Activated CD4-positive, alpha-beta T cell treated with anti-CD3 and anti-CD28 coated beads for 36 hours (primary cell): ENCODE results near the gene PIK3CB. TPM values are rescaled to one million over a fixed set of nuclear protein-coding genes. Genes with fewer than 3 reads are reported as not detected.

Source experiments
- ATAC-seq: fragments of 200-7000 bp; cut with Tn5 transposase; one replicate; pipeline ENCODE4 v1.10.0; 2021; ENCODE audit warnings: mild to moderate bottlenecking, moderate library complexity
- CTCF ChIA-PET: fragments of 350-600 bp; sonication (Branson Sonifier 250); formaldehyde crosslinking; loops from one replicate; lab custom pipeline; 2021; ENCODE audit warnings: antibody characterized with exemption; lab: Charles Lee
- POLR2A ChIA-PET: fragments of 350-600 bp; sonication (Branson Sonifier 250); formaldehyde crosslinking; loops from one replicate; lab custom pipeline; 2021; ENCODE audit warnings: antibody characterized with exemption, inconsistent platforms; lab: Charles Lee
- DNase-seq: peaks from one replicate; pipeline ENCODE4 v3.0.0-alpha.2; 2020
- H3K27ac Mint-ChIP-seq: one replicate; pipeline ENCODE4 v1.8.0; 2021; ENCODE audit warnings: mixed read lengths
- H3K27me3 Mint-ChIP-seq: one replicate; pipeline ENCODE4 v1.8.0; 2021; ENCODE audit warnings: mixed read lengths
- H3K36me3 Mint-ChIP-seq: one replicate; pipeline ENCODE4 v1.8.0; 2021; ENCODE audit warnings: low read depth, mixed read lengths
- H3K4me1 Mint-ChIP-seq: one replicate; pipeline ENCODE4 v1.8.0; 2021; ENCODE audit warnings: mixed read lengths
- H3K4me3 Mint-ChIP-seq: one replicate; pipeline ENCODE4 v1.8.0; 2021; ENCODE audit warnings: mild to moderate bottlenecking, moderate library complexity, mixed read lengths
- H3K9me3 Mint-ChIP-seq: one replicate; pipeline ENCODE4 v1.8.0; 2021; ENCODE audit warnings: low read depth, mixed read lengths
- intact Hi-C, 2 experiments: fragments of 100-400 bp; cut with DNase I in 1 of 2; cut with micrococcal nuclease in 1 of 2; formaldehyde crosslinking; loops; one replicate each; pipeline versions ENCODE4 v1.14.2 to v1.15.1; 2022 to 2024; cut with DNase I, micrococcal nuclease
- total RNA-seq, 2 experiments: library from RNA; stranded (reverse); gene quantifications; one replicate each; pipeline ENCODE4 v1.2.3, GENCODE V29; 2021

The PIK3CB gene
- total RNA-seq, 2 experiments from 2014 or later, result 16.2 to 19.1 TPM

DNA sequence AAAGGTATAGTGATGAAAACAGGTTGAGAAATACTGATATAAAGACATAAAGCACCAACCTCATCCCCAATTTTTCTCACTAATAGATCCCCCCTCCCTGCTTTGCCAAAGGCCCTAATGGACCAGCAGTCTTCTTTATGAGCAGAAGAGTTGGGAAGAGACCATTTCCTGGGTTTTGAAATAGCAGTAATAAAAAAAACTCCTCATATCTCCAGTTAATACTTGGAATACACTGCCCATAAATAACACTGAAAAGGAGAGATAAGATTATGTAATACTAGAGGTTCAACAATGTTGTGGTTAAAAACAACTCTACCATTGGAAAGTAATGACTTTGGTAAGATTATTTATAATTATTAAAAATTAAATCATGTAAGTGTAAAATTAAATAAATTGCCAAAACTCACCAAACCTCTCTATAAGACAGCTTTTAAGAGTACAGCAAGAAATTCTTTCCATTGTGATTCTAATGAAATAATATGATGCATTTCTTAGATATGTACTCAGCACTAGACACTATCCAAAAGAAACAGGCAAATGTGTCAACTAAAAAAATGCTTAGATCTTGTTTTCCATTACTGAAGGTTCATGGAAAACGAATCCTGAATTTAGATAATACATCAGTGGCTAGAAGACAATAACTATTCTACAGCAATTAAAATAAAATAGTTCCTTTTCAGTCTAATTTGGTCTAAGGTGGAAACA, 137.9 kb downstream of the PIK3CB start:
- intact Hi-C loops, result loop anchor here in 1 of 2 experiments (10.0 kb wide), 1 partner anchor 282 kb away; no protein-coding TSS in a partner anchor
- Mint-ChIP-seq H3K9me3 (no peaks in the 10 kb centered on the region), H3K4me1 (no peaks in the 10 kb centered on the region), H3K27ac (no peak overlapping the region), H3K4me3 (no peak overlapping the region), H3K36me3 (peaks cover 6% of the 10 kb centered on the region), H3K27me3 (no peaks in the 10 kb centered on the region)
- CTCF ChIA-PET, result interaction anchor here (0.6 to 13.3 kb wide), 3 partner anchors 77 to 218 kb away, joined by 3 to 212 read pairs (median 3); no protein-coding TSS in a partner anchor
- POLR2A ChIA-PET, result interaction anchor here (0.7 kb wide), 1 partner anchor 225 kb away, joined by 3 read pairs; no protein-coding TSS in a partner anchor
- DNase-seq, result no peak
- ATAC-seq, result no peak

DNA sequence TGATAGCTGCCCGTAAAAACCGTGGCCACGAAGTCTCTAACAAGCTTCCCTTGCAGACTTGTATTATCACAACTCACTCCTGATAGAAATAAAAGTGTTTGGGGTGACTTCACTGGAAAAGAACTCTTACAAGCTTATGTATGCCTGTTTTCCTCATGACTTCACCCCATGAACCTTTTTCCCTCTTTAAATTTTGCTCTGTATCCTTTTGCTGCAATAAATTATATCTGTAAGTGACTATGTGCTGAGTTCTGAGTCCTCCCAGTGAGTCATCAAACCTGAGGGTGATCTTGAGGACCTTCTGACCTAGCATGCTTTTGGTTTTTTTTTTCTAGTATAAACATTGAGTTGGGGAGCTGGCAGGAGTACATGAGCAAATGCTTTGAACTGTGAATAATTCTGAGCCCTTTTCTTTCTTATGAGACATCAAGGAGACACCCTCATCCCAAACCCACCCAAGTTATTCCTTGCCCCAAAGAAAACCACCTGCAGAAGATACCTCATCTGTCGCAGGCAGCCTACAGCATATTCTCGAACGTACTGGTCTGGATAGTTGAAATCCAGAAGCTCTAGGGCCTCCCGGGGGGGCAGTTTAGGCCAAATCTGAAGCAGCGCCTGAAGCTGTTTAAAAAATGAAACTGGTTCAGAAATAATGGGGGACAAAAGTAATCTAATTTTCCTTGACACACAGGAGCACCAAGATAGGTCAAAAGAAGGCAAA, 140.3 kb downstream of the PIK3CB start:
- no peaks in the 10 kb centered on the region for H3K4me1 Mint-ChIP-seq
- no peak overlapping the region for H3K4me3 Mint-ChIP-seq
- CTCF ChIA-PET, result interaction anchor here (0.6 to 13.3 kb wide), 9 partner anchors 8 to 245 kb away, joined by 3 to 212 read pairs (median 5); partner anchors contain the start of gene CEP70
- H3K27ac Mint-ChIP-seq, result no peak overlapping the region
- DNase-seq, result no peak
- intact Hi-C loops, result loop anchor here in 1 of 2 experiments (10.0 kb wide), 1 partner anchor 280 kb away; no protein-coding TSS in a partner anchor
- H3K36me3 Mint-ChIP-seq, result peaks cover 11% of the 10 kb centered on the region
- H3K9me3 Mint-ChIP-seq, result no peaks in the 10 kb centered on the region
- H3K27me3 Mint-ChIP-seq, result no peaks in the 10 kb centered on the region
- POLR2A ChIA-PET, result no interaction called here
- no peak for ATAC-seq

- intact Hi-C loops, result loop anchor here in 1 of 2 experiments (10.0 kb wide), 1 partner anchor 277 kb away; no protein-coding TSS in a partner anchor
- Mint-ChIP-seq H3K27ac (no peak overlapping the region), H3K9me3 (no peaks in the 10 kb centered on the region), H3K4me3 (no peak overlapping the region), H3K36me3 (peaks cover 13% of the 10 kb centered on the region), H3K4me1 (peaks cover 5% of the 10 kb centered on the region), H3K27me3 (no peaks in the 10 kb centered on the region)
- POLR2A ChIA-PET, result no interaction called here
- ATAC-seq, result no peak
- CTCF ChIA-PET, result interaction anchor here (0.8 to 2.2 kb wide), 4 partner anchors 11 to 231 kb away, joined by 3 to 10 read pairs (median 4); no protein-coding TSS in a partner anchor
- no peak for DNase-seq
Observed at GRCh38 chr3:138692152-138692551, 142.6 kb downstream of the PIK3CB start.

DNA sequence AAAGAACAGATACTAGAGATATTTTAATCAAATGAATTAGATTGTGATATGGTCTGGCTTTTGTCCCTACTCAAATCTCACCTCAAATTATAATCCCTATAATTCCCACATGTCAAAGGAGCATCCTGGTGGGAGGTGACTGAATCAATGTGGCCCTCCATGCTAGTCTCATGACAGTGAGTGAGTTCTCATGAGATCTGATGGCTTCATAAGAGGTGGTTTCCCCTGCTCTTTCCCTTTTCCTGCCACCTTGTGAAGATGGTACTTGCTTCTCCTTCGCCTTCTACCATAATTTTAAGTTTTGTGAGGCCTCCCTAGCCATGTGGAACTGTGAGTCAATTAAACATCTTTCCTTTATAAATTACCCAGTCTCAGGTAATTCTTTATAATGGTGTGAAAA, 143.4 kb downstream of the PIK3CB start:
- ChIA-PET POLR2A (no interaction called here), CTCF (interaction anchor here (1.1 to 2.2 kb wide), 3 partner anchors 225 to 232 kb away, joined by 3 to 10 read pairs (median 4); no protein-coding TSS in a partner anchor)
- intact Hi-C loops, result loop anchor here in 1 of 2 experiments (10.0 kb wide), 1 partner anchor 277 kb away; no protein-coding TSS in a partner anchor
- no peak overlapping the region for H3K4me3 Mint-ChIP-seq
- no peaks in the 10 kb centered on the region for H3K9me3 Mint-ChIP-seq
- H3K27ac Mint-ChIP-seq, result no peak overlapping the region
- ATAC-seq (no peak), DNase-seq (no peak)
- H3K36me3 Mint-ChIP-seq, result peaks cover 13% of the 10 kb centered on the region
- peaks cover 12% of the 10 kb centered on the region for H3K4me1 Mint-ChIP-seq
- H3K27me3 Mint-ChIP-seq, result no peaks in the 10 kb centered on the region

DNA sequence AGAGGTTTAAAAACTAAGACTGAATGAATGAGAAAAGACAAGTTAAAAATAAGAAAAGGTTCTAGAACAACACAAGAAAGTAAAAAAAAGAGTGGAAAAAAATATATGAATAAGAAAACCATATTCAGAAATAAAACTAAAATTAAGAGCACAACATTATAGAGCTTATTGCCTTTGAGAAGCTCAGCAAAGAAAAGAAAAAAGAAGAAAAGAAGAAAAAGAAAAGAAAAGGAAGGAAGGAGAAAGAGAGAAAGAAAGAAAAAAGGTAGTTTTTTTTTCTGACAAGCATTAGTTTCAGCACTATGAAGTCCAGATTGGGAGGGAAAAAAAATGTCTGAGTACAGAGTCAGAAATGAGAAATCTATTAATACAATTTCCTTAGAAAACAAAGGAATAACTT, 144.7 kb downstream of the PIK3CB start:
- no peak for ATAC-seq
- no peak for DNase-seq
- H3K27ac Mint-ChIP-seq, result no peak overlapping the region
- no peak overlapping the region for H3K4me3 Mint-ChIP-seq
- POLR2A ChIA-PET, result no interaction called here
- H3K4me1 Mint-ChIP-seq, result peaks cover 12% of the 10 kb centered on the region
- intact Hi-C loops, result loop anchor here in 1 of 2 experiments (10.0 kb wide), 1 partner anchor 275 kb away; no protein-coding TSS in a partner anchor
- no peaks in the 10 kb centered on the region for H3K27me3 Mint-ChIP-seq
- peaks cover 16% of the 10 kb centered on the region for H3K36me3 Mint-ChIP-seq
- H3K9me3 Mint-ChIP-seq, result no peaks in the 10 kb centered on the region
- CTCF ChIA-PET, result interaction anchor here (1.0 to 4.6 kb wide), 4 partner anchors 9 to 233 kb away, joined by 4 to 40 read pairs (median 7); no protein-coding TSS in a partner anchor

- Mint-ChIP-seq H3K4me3 (no peak overlapping the region), H3K36me3 (peaks cover 13% of the 10 kb centered on the region), H3K9me3 (no peaks in the 10 kb centered on the region), H3K27ac (no peak overlapping the region), H3K4me1 (peaks cover 12% of the 10 kb centered on the region), H3K27me3 (no peaks in the 10 kb centered on the region)
- DNase-seq (no peak), ATAC-seq (no peak)
- ChIA-PET POLR2A (no interaction called here), CTCF (interaction anchor here (0.6 to 4.6 kb wide), 8 partner anchors 10 to 234 kb away, joined by 3 to 40 read pairs (median 4); no protein-coding TSS in a partner anchor)
- intact Hi-C loops, result loop anchor here in 1 of 2 experiments (5.0 kb wide), 2 partner anchors 97 to 143 kb away; partner anchors contain the start of genes CEP70 and PIK3CB
Observed at GRCh38 chr3:138688871-138689299, 145.8 kb downstream of the PIK3CB start.

DNA sequence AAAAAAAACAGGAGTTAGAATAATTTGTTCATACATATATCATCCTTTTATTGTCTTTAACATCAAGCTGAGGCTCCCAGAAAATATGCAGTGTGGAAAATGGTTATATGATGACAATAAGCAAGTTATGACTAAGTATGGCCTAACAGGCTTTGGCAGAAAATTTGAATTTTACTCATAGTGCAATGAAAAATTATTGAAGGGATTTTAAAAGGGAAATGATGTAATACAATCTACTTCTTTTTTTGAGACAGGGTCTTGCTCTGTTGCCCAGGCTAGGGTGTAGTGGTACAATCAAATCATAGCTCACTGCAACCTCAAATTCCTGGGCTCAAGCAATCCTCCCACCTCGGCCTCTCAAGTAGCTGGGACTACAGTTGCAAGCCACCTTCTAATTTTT, 147.5 kb downstream of the PIK3CB start:
- peaks cover 12% of the 10 kb centered on the region for H3K4me1 Mint-ChIP-seq
- ChIA-PET CTCF (interaction anchor here (0.5 to 4.6 kb wide), 5 partner anchors 9 to 618 kb away, joined by 3 to 40 read pairs (median 3); partner anchors contain the start of gene DBR1), POLR2A (no interaction called here)
- peaks cover 16% of the 10 kb centered on the region for H3K36me3 Mint-ChIP-seq
- H3K27ac Mint-ChIP-seq, result peak overlapping the region; percentile 77
- DNase-seq (no peak), ATAC-seq (peak; percentile 73)
- H3K4me3 Mint-ChIP-seq, result no peak overlapping the region
- H3K9me3 Mint-ChIP-seq, result no peaks in the 10 kb centered on the region
- intact Hi-C loops, result loop anchor here in 1 of 2 experiments (5.0 kb wide), 2 partner anchors 95 to 145 kb away; partner anchors contain the start of genes CEP70 and PIK3CB
- no peaks in the 10 kb centered on the region for H3K27me3 Mint-ChIP-seq

DNA sequence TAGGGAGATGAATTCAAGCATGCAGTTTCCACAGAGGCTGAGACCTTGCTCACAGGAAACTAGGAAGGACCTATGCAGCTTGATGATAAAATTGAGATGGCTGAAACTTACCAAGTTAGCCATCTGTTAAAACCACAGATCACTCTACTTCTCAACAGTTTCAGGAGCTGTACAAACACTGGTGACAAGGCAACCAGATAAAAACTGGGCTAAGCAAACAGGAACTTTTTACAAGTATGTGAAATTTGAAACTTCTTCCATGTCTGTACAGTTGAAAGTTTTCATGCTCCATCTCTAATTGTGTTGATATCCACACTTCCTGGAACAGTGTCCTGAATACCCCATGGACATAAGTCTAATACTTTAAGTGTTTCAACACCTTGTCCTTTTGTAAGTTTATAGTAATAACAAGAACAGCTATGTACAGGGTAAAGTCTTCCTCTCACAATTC, 147.9 kb downstream of the PIK3CB start:
- Mint-ChIP-seq H3K27me3 (no peaks in the 10 kb centered on the region), H3K4me1 (peaks cover 12% of the 10 kb centered on the region), H3K36me3 (peaks cover 16% of the 10 kb centered on the region), H3K27ac (peak overlapping the region; percentile 77), H3K4me3 (no peak overlapping the region), H3K9me3 (no peaks in the 10 kb centered on the region)
- intact Hi-C loops, result loop anchor here in 1 of 2 experiments (5.0 kb wide), 2 partner anchors 94 to 146 kb away; partner anchors contain the start of genes CEP70 and PIK3CB
- ChIA-PET CTCF (interaction anchor here (0.8 to 4.6 kb wide), 7 partner anchors 8 to 617 kb away, joined by 3 to 40 read pairs (median 3); partner anchors contain the start of gene DBR1), POLR2A (no interaction called here)
- peak; percentile 69 for ATAC-seq
- no peak for DNase-seq

- POLR2A ChIA-PET, result no interaction called here
- intact Hi-C loops, result no loop called here
- ATAC-seq, result no peak
- Mint-ChIP-seq H3K4me3 (no peak overlapping the region), H3K27me3 (no peaks in the 10 kb centered on the region), H3K27ac (no peak overlapping the region), H3K36me3 (peaks cover 14% of the 10 kb centered on the region), H3K9me3 (no peaks in the 10 kb centered on the region), H3K4me1 (peaks cover 12% of the 10 kb centered on the region)
- CTCF ChIA-PET, result interaction anchor here (0.6 to 0.8 kb wide), 2 partner anchors 41 to 240 kb away, joined by 3 read pairs; no protein-coding TSS in a partner anchor
- no peak for DNase-seq
Observed at GRCh38 chr3:138684396-138684795, 150.3 kb downstream of the PIK3CB start.

DNA sequence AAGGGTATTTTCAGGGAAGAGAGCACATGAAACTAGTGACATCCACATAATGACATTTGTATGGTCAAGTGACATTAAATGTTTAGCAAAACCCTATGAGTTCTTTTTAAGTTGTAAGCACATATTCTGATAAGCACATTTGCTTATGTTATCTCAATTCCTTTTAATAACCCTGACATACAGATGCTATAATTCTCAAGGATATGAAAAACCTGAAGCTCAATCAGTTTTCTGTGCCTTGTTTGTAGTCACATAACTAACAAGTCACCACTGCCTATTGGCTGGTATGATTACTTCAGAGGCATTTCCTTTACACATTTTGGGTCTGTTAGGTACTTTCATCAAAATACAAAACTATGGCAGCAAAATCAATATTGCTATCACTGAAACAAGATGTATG, 152.1 kb downstream of the PIK3CB start:
- H3K9me3 Mint-ChIP-seq, result no peaks in the 10 kb centered on the region
- no peak overlapping the region for H3K4me3 Mint-ChIP-seq
- no peak overlapping the region for H3K27ac Mint-ChIP-seq

More for the DNA sequence above, 152.1 kb downstream of the PIK3CB start:
- intact Hi-C loops, result no loop called here
- ChIA-PET POLR2A (no interaction called here), CTCF (interaction anchor here (1.2 to 1.3 kb wide), 2 partner anchors 88 to 241 kb away, joined by 3 to 7 read pairs; no protein-coding TSS in a partner anchor)
- DNase-seq, result no peak
- Mint-ChIP-seq H3K36me3 (peaks cover 19% of the 10 kb centered on the region), H3K27me3 (no peaks in the 10 kb centered on the region), H3K4me1 (peaks cover 11% of the 10 kb centered on the region)
- no peak for ATAC-seq
